NB4 (cell line): ENCODE results near the gene GP1BB.

ENCODE experiments used
- DNase-seq: peaks from one replicate; pipeline ENCODE4 v3.0.0; 2010; ENCODE audit warnings: low read depth
- H3K4me3 ChIP-seq: one replicate; pipeline ENCODE4 v1.5.1; 2011; ENCODE audit warnings: mild to moderate bottlenecking, low read depth, low read length, moderate library complexity
- MYC ChIP-seq: IDR thresholded peaks from 2 replicates; pipeline ENCODE4 v1.6.1; 2011; ENCODE audit warnings: low read depth, low read length
- POLR2A ChIP-seq: IDR thresholded peaks from 2 replicates; pipeline ENCODE4 v1.6.1; 2011; ENCODE audit warnings: mild to moderate bottlenecking; ENCODE audit not compliant: insufficient read length; ENCODE audit errors: extremely low read depth
- TF ChIP-seq, protein P1 (sequence below): IDR thresholded peaks from one replicate; pipeline ENCODE4 v1.5.1; 2012; ENCODE audit warnings: low read depth, low read length
- TF ChIP-seq, protein P2 (sequence below): IDR thresholded peaks from 2 replicates; pipeline ENCODE4 v1.6.1; 2011; ENCODE audit warnings: low read depth, low read length

GP1BB gene

DNA sequence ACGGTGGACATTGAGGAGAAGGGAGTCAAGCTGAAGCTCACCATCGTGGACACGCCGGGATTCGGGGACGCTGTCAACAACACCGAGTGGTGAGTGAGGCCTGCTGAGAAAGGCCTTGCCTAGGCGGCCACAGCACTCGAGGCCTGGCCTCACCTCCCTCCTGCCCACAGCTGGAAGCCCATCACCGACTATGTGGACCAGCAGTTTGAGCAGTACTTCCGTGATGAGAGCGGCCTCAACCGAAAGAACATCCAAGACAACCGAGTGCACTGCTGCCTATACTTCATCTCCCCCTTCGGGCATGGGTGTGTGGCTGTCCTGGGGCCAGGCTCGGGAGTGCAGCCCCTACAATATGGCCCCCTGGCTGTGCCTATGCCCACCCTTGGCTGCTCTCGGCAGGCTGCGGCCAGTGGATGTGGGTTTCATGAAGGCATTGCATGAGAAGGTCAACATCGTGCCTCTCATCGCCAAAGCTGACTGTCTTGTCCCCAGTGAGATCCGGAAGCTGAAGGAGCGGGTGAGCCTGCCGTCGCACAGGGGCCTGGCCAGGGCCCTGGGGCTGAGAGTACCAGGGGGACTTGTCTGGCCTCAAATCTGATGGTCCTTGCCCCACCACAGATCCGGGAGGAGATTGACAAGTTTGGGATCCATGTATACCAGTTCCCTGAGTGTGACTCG, 3.0 kb upstream of the GP1BB start:
- DNase-seq: no peak
- TF ChIP-seq POLR2A (no peak), MYC (no peak)
- TF ChIP-seq, protein P1, sequence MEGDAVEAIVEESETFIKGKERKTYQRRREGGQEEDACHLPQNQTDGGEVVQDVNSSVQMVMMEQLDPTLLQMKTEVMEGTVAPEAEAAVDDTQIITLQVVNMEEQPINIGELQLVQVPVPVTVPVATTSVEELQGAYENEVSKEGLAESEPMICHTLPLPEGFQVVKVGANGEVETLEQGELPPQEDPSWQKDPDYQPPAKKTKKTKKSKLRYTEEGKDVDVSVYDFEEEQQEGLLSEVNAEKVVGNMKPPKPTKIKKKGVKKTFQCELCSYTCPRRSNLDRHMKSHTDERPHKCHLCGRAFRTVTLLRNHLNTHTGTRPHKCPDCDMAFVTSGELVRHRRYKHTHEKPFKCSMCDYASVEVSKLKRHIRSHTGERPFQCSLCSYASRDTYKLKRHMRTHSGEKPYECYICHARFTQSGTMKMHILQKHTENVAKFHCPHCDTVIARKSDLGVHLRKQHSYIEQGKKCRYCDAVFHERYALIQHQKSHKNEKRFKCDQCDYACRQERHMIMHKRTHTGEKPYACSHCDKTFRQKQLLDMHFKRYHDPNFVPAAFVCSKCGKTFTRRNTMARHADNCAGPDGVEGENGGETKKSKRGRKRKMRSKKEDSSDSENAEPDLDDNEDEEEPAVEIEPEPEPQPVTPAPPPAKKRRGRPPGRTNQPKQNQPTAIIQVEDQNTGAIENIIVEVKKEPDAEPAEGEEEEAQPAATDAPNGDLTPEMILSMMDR: no peak
- TF ChIP-seq, protein P2, sequence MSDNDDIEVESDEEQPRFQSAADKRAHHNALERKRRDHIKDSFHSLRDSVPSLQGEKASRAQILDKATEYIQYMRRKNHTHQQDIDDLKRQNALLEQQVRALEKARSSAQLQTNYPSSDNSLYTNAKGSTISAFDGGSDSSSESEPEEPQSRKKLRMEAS: no peak
- H3K4me3 ChIP-seq: no peak overlapping the region

DNA sequence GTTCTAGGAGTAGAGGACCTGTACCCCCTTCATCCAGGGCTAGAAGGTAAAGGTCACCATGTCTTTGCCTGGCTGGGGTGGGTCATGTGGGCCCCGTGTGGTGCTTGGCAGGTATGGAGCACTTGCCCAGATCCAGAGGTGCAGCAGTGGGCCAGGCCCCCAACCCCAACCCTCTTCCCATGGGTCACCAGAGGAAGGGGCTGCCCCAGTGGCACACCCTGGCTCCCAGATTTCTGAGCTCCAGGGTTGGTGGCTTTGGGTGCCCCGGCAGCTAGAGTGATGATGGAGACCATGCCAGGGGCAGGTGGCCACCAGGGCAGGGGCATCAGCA, 2.4 kb upstream of the GP1BB start:
- no peak overlapping the region for H3K4me3 ChIP-seq
- DNase-seq: no peak
- TF ChIP-seq, protein P2: no peak
- TF ChIP-seq POLR2A: no peak
- TF ChIP-seq, protein P1: no peak
- TF ChIP-seq MYC: no peak

DNA sequence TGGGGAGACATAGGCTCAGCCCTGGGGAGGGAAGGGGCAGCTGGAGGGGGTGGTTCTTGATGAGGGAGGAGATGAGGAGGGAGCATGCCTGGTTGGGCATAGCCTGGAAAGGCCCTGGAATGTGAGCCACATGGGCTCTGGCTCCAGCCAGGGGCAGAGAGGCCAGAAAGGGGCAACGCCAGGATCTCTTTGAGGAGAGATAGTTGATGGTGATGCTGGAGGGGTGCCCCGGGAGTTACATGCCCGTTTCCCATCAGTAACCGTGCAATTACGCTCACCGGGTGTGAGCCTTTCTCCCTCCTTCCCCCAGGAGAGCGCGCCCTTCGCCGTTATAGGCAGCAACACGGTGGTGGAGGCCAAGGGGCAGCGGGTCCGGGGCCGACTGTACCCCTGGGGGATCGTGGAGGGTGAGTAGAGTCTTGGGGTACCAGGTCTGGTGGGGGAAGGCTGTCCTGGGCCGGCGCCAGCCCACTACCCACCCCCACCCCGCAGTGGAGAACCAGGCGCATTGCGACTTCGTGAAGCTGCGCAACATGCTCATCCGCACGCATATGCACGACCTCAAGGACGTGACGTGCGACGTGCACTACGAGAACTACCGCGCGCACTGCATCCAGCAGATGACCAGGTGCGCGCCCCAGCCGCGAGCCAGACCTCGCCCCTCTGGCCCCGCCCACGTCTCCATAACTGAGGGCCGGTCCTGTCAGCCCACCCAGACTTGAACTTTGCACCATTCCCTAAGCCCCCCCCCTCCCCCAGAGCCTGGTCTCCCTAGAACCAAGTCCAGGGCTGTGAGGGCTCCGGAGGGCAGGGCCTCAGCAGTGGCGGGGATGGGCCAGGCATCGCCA, 1.8 kb upstream of the GP1BB start:
- DNase-seq: no peak
- no peak for TF ChIP-seq MYC
- TF ChIP-seq, protein P1: no peak
- no peak for TF ChIP-seq POLR2A
- TF ChIP-seq, protein P2: no peak
- H3K4me3 ChIP-seq: no peak overlapping the region

DNA sequence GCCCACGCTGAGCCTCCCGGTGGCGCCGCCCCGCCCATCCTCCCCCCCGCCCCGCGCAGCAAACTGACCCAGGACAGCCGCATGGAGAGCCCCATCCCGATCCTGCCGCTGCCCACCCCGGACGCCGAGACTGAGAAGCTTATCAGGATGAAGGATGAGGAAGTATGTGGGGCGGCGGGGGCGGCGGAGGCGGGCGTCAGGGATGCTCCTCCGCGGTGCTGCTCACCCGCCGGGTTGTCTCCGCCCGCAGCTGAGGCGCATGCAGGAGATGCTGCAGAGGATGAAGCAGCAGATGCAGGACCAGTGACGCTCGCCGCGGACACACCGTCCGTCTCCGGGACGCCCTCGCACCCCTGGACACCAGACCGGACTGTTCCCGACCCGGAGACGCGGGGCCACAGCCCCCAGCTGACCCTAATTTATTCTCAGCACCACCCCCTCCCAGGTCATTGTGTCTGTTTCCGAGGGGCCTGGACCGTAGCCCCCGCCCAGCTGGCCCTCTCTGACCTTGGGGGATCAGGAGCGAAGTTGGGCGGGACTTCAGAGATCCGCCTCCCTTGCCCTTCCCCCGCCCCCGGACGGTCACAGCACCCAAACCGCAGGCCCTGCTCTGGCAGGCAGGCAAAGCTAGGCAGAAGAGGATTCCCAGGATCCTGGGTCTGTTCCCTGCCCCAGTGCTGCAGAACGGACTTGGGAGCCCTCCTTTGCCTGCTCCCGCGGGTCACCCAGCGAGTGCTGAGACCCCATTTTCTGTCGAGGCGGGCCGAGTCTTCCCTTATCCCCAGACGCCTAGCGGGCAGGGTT, 959 bp upstream of the GP1BB start:
- H3K4me3 ChIP-seq: no peak overlapping the region
- DNase-seq: no peak
- TF ChIP-seq, protein P1: no peak
- no peak for TF ChIP-seq POLR2A
- TF ChIP-seq, protein P2: no peak
- TF ChIP-seq MYC: no peak

DNA sequence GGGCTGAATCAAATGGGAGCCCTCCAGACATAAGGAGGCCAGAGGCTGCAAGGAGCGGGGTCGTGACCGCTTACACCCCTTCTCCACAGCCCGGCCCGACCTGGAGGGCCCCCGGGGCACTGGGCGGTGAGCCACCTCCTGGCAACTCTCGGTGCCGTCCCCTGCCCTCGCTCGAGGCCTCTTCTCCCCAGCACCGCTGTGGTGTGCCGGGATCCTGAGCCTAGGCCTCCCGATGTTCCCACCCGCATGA, 432 bp upstream of the GP1BB start:
- DNase-seq: no peak
- H3K4me3 ChIP-seq: no peak overlapping the region
- TF ChIP-seq, protein P1: no peak
- TF ChIP-seq POLR2A (no peak), MYC (no peak)
- TF ChIP-seq, protein P2: no peak
